ENCODE results near the gene DDX51. TPM values are rescaled to one million over a fixed set of nuclear protein-coding genes. Genes with fewer than 3 reads are reported as not detected.

The DDX51 gene
- total RNA-seq, 2 experiments from 2014 or later, result 58.0 to 59.3 TPM

- intact Hi-C loops (cut with DNase I, micrococcal nuclease), result loop anchor here (1.0 to 5.0 kb wide), 9 partner anchors 34 to 461 kb away; no protein-coding TSS in a partner anchor
- TF ChIP-seq CTCF (IDR thresholded peaks at IDR 0.05), result peak; percentile 79
- DNase-seq (peak; percentile 54 to 90 (median 68)), ATAC-seq (ENCODE audit: poor library complexity) (peak; percentile 95)
- Mint-ChIP-seq H3K4me1 (ENCODE audit: low read depth) (no peaks in the 10 kb centered on the region), H3K36me3 (ENCODE audit: low read depth) (no peaks in the 10 kb centered on the region), H3K27me3 (no peaks in the 10 kb centered on the region), H3K4me3 (peak overlapping the region; percentile 38), H3K9me3 (no peaks in the 10 kb centered on the region), H3K27ac (no peak overlapping the region)
- ChIA-PET CTCF (interaction anchor here (0.8 to 1.3 kb wide), 16 partner anchors 8 to 461 kb away, joined by 3 to 21 read pairs (median 4); partner anchors contain the start of gene DDX51), POLR2A (interaction anchor here (0.9 to 1.7 kb wide), 8 partner anchors 9 to 277 kb away, joined by 3 to 12 read pairs (median 5); partner anchors contain the start of gene NOC4L)
- H3K9me3 ChIP-seq (ENCODE audit: control insufficient read depth in 1 of 2, insufficient read depth in 1 of 2, low read length in 2 of 2), result peaks cover 0 to 7% of the 10 kb centered on the region in 2 experiments
- H3K27me3 ChIP-seq (ENCODE audit: control insufficient read depth in 1 of 2, insufficient read depth in 2 of 2, low read length in 2 of 2), result no peaks in the 10 kb centered on the region
- H3K4me1 ChIP-seq (ENCODE audit: insufficient read depth, low read length), result peaks cover 9% of the 10 kb centered on the region
- H3K27ac ChIP-seq (ENCODE audit: low read depth in 1 of 2, low read length in 2 of 2), result no peak overlapping the region
- peak overlapping the region; percentile 32 for H3K4me3 ChIP-seq (ENCODE audit: low read length)
- peaks cover 34% of the 10 kb centered on the region for H3K36me3 ChIP-seq (ENCODE audit: insufficient read depth, low read length)
These were observed 9.6 kb upstream of the DDX51 start for GRCh38 chr12:132153501-132154340.

GRCh38 chr12:132152953-132153352 lies 8.8 kb upstream of the DDX51 start:
- no peaks in the 10 kb centered on the region for H3K4me1 Mint-ChIP-seq (ENCODE audit: low read depth)
- DNase-seq, result no peak
- H3K4me3 ChIP-seq (ENCODE audit: low read length), result no peak overlapping the region
- no peaks in the 10 kb centered on the region for H3K27me3 Mint-ChIP-seq
- peaks cover 39% of the 10 kb centered on the region for H3K36me3 ChIP-seq (ENCODE audit: insufficient read depth, low read length)
- no peak for TF ChIP-seq CTCF (IDR thresholded peaks at IDR 0.05)
- no peak overlapping the region for H3K27ac Mint-ChIP-seq
- ATAC-seq (ENCODE audit: poor library complexity), result no peak
- H3K4me1 ChIP-seq (ENCODE audit: insufficient read depth, low read length), result peaks cover 9% of the 10 kb centered on the region
- H3K27ac ChIP-seq (ENCODE audit: low read depth in 1 of 2, low read length in 2 of 2), result no peak overlapping the region
- POLR2A ChIA-PET, result interaction anchor here (0.9 to 1.7 kb wide), 4 partner anchors 12 to 36 kb away, joined by 3 to 12 read pairs (median 4); no protein-coding TSS in a partner anchor
- intact Hi-C loops (cut with DNase I, micrococcal nuclease), result loop anchor here in 1 of 2 experiments (5.0 kb wide), 3 partner anchors 34 to 369 kb away; no protein-coding TSS in a partner anchor
- no peaks in the 10 kb centered on the region for H3K36me3 Mint-ChIP-seq (ENCODE audit: low read depth)
- no peaks in the 10 kb centered on the region for H3K9me3 Mint-ChIP-seq
- CTCF ChIA-PET, result interaction anchor here (1.3 kb wide), 2 partner anchors 69 to 261 kb away, joined by 3 to 6 read pairs; no protein-coding TSS in a partner anchor
- H3K9me3 ChIP-seq (ENCODE audit: control insufficient read depth in 1 of 2, insufficient read depth in 1 of 2, low read length in 2 of 2), result peaks cover 0 to 5% of the 10 kb centered on the region in 2 experiments
- H3K4me3 Mint-ChIP-seq, result no peak overlapping the region
- H3K27me3 ChIP-seq (ENCODE audit: control insufficient read depth in 1 of 2, insufficient read depth in 2 of 2, low read length in 2 of 2), result no peaks in the 10 kb centered on the region

- Histone ChIP-seq H3K27ac (ENCODE audit: low read depth in 1 of 2, low read length in 2 of 2) (no peak overlapping the region), H3K9me3 (ENCODE audit: control insufficient read depth in 1 of 2, insufficient read depth in 1 of 2, low read length in 2 of 2) (peaks cover 0 to 5% of the 10 kb centered on the region in 2 experiments), H3K36me3 (ENCODE audit: insufficient read depth, low read length) (peaks cover 40% of the 10 kb centered on the region), H3K27me3 (ENCODE audit: control insufficient read depth in 1 of 2, insufficient read depth in 2 of 2, low read length in 2 of 2) (no peaks in the 10 kb centered on the region), H3K4me1 (ENCODE audit: insufficient read depth, low read length) (peaks cover 9% of the 10 kb centered on the region), H3K4me3 (ENCODE audit: low read length) (no peak overlapping the region)
- no peak overlapping the region for H3K4me3 Mint-ChIP-seq
- no peaks in the 10 kb centered on the region for H3K9me3 Mint-ChIP-seq
- no peak for DNase-seq
- no peaks in the 10 kb centered on the region for H3K4me1 Mint-ChIP-seq (ENCODE audit: low read depth)
- POLR2A ChIA-PET, result interaction anchor here (1.7 kb wide), 1 partner anchor 37 kb away, joined by 12 read pairs; no protein-coding TSS in a partner anchor
- intact Hi-C loops (cut with DNase I, micrococcal nuclease), result loop anchor here in 1 of 2 experiments (5.0 kb wide), 3 partner anchors 35 to 370 kb away; no protein-coding TSS in a partner anchor
- no peak for ATAC-seq (ENCODE audit: poor library complexity)
- no peak overlapping the region for H3K27ac Mint-ChIP-seq
- H3K36me3 Mint-ChIP-seq (ENCODE audit: low read depth), result no peaks in the 10 kb centered on the region
- no peaks in the 10 kb centered on the region for H3K27me3 Mint-ChIP-seq
- CTCF ChIA-PET, result no interaction called here
- TF ChIP-seq CTCF (IDR thresholded peaks at IDR 0.05), result no peak
These were observed 8.3 kb upstream of the DDX51 start for GRCh38 chr12:132152411-132152821.
